ENCODE measurements around the gene CAMTA1. TPM values are rescaled to one million over a fixed set of nuclear protein-coding genes. Genes with fewer than 3 reads are reported as not detected.

CAMTA1 gene
- total and polyA plus RNA-seq, 4 donors: 18.0 to 93.5 (median 35.8) TPM

- Histone ChIP-seq H3K4me1 (ENCODE audit: control insufficient read depth in 4 of 4, insufficient read depth in 4 of 4, low read length in 3 of 4) (no peaks in the 10 kb centered on the region), H3K4me3 (ENCODE audit: low read depth in 1 of 3, low read length in 3 of 3) (no peak overlapping the region), H3K9ac (ENCODE audit: low read depth in 1 of 2, low read length in 2 of 2) (no peak overlapping the region), H3K27me3 (ENCODE audit: control insufficient read depth in 4 of 4, insufficient read depth in 4 of 4, low read length in 3 of 4) (no peaks in the 10 kb centered on the region), H3K36me3 (ENCODE audit: control insufficient read depth in 4 of 4, insufficient read depth in 3 of 4, low read depth in 1 of 4, low read length in 3 of 4) (no peaks in the 10 kb centered on the region), H3K27ac (ENCODE audit: low read depth in 1 of 2, low read length in 2 of 2) (no peak overlapping the region), H3K9me3 (ENCODE audit: control insufficient read depth in 4 of 4, low read length in 3 of 4) (no peaks in the 10 kb centered on the region)
- no peak for DNase-seq (ENCODE audit: low spot score)
- 90% methylated on average over 10 of the region's 10 CpGs for WGBS
- TF ChIP-seq HNF4G (IDR thresholded peaks at IDR 0.05) (no peak), SP1 (IDR thresholded peaks at IDR 0.05) (no peak), HNF4A (conservative IDR thresholded peaks at IDR 0.05) (no peak), RAD21 (IDR thresholded peaks at IDR 0.05) (no peak), RXRA (IDR thresholded peaks at IDR 0.05) (no peak), REST (IDR thresholded peaks at IDR 0.05) (no peak), ATF3 (IDR thresholded peaks at IDR 0.05) (no peak), JUND (IDR thresholded peaks at IDR 0.05) (no peak), FOXA1 (IDR thresholded peaks at IDR 0.05) (no peak), TAF1 (conservative IDR thresholded peaks at IDR 0.05) (no peak), GABPA (IDR thresholded peaks at IDR 0.05 in 1 of 2, conservative IDR thresholded peaks at IDR 0.05 in 1 of 2) (no peak), FOXA2 (IDR thresholded peaks at IDR 0.05) (no peak), YY1 (IDR thresholded peaks at IDR 0.05) (no peak), NR2F2 (IDR thresholded peaks at IDR 0.05) (no peak), EGR1 (IDR thresholded peaks at IDR 0.05; ENCODE audit: low read depth in 2 of 2) (no peak), CTCF (IDR thresholded peaks at IDR 0.05; ENCODE audit: low read depth, low read length, missing input control) (no peak)
- TF ChIP-seq, protein P1, sequence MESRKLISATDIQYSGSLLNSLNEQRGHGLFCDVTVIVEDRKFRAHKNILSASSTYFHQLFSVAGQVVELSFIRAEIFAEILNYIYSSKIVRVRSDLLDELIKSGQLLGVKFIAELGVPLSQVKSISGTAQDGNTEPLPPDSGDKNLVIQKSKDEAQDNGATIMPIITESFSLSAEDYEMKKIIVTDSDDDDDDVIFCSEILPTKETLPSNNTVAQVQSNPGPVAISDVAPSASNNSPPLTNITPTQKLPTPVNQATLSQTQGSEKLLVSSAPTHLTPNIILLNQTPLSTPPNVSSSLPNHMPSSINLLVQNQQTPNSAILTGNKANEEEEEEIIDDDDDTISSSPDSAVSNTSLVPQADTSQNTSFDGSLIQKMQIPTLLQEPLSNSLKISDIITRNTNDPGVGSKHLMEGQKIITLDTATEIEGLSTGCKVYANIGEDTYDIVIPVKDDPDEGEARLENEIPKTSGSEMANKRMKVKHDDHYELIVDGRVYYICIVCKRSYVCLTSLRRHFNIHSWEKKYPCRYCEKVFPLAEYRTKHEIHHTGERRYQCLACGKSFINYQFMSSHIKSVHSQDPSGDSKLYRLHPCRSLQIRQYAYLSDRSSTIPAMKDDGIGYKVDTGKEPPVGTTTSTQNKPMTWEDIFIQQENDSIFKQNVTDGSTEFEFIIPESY (IDR thresholded peaks at IDR 0.05): no peak
- TF ChIP-seq, protein P2, sequence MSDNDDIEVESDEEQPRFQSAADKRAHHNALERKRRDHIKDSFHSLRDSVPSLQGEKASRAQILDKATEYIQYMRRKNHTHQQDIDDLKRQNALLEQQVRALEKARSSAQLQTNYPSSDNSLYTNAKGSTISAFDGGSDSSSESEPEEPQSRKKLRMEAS (IDR thresholded peaks at IDR 0.05): no peak
Observed at GRCh38 chr1:7251454-7251800, 466.2 kb downstream of the CAMTA1 start.

Measured in liver (tissue), 9 donors.